Activated T-helper 1 cell treated with Interleukin-2 at 50 U/mL for 16 hours (primary cell): ENCODE data around the gene ALS2CL.
"Not testable (repeated sequence)": the region's sequence is repeated elsewhere in the genome, so short reads cannot be mapped to it uniquely, and the experiment has no call there.

ENCODE experiments used
- DNase-seq: peaks from one replicate; pipeline ENCODE4 v3.0.0-alpha.2; 2020; ENCODE audit warnings: low read depth

ALS2CL gene

GRCh38 chr3:46704346-46704745 lies 10.9 kb upstream of the ALS2CL start:
- DNase-seq: not testable (repeated sequence)

DNA sequence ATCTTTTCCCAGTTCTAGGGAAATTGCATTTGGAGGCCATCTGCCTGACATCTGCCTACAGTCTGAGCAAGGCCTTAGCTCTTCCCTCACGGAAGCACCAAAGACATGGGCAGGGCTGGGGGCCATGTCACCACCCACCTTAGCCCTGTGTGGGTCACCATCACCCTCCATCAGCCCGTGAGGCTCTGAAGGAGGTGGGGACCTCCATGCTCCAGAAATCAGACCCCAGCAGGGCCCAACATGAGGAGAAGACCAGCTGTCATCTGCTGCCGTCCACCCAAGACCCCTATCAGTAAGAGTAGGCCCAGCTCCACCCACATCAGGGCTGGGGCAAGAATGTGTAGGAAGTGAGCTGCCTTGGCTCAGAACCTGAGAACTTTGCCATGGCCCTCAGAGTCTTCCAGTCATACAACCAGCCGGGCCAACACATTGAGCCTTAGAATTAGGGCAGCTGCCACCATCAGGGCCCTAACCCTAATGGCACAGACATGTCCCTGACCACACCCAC lies 9.6 kb upstream of the ALS2CL start:
- DNase-seq: no peak

- DNase-seq: no peak
These were observed 8.9 kb upstream of the ALS2CL start for GRCh38 chr3:46702246-46703012.

GRCh38 chr3:46701181-46701939 lies 7.9 kb upstream of the ALS2CL start, which contains the start of gene TMIE:
Gene TMIE (plus strand): TSS chr3:46701392. CDS start chr3:46701488, 96 bp downstream.
- DNase-seq: no peak

GRCh38 chr3:46700772-46701171 lies 7.3 kb upstream of the ALS2CL start:
- no peak for DNase-seq

DNA sequence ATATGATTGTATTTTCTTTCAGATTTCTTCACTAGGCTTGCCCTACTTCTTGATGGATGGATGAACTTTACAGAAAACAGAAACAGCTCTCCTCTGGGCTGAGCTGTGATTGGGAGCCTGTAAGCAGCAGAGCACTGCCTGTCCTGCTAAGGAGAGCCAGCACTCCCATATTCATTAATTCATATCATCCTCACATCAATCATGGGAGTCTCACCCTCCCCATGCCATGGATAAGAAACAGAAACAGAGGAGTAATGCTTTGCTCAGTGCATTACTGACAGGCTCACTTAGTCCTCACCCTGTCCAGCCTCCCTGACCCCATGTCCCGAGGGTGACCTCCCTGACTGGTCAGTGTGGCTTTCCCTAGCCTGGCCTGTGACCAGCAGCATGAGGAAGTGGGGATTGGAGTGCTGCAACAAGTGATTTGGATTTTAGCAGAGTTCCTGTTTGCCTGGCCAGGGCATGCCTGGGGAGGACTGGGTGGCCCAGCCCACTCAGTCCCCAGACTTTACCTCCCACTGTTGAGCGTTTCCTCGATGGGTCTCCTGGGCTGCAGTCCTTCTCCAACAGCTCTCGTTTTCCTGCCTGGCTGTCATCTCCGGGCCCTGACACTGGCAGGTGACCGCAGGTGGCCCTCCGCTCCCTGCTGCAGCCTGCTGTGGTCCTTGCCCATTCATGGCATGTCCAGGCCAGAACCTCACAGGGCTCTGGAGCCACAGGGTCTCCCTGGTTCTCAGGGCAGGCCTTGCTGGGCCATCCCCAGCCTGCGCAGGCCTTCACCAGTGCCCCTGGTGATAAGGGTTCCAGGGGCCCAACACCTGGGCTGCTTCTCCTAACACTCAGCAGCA lies 6.4 kb upstream of the ALS2CL start:
- no peak for DNase-seq

DNA sequence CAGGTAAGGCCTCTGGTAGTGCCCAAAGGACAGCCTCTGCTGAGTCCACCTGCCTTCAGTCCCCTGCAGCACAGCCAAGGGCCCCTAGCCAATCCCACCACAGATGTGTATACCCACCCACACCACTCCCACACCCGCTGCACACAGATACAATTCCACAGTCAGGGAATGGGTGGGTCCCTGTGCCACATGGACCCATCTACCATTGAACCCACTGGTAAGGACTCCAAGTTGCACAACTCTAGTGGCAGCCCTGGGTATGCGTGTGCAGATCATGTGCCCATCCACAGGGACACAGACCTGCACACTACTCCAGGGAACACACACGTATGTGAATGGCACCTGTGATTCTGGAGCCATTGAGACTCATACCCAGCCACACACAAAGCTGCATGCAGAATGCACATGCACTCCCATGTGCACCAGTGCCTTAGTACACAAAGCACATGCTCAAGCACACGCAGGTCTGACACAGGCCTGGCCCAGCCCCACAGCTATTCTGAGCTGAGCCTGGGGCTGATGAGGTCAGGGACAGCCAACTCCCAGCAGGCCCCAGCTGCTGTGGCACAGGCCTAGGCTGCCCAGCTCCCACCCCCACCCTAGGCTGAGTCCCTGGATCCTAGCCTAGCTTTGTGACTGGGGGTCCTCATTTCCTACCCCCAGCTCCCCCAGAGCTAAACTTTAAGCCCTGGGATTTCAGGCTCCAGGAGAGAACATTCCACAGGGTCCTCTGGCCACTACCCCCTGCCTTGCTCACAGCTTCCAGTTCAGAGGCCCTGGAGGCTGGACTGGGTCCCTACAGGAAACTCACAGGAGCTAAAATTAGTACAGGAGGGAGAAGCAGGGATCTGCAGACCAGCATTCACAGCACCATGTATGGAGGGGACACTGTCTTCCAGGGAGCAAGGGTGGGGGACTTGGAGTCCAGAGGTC lies 2.7 kb upstream of the ALS2CL start:
- no peak for DNase-seq

DNA sequence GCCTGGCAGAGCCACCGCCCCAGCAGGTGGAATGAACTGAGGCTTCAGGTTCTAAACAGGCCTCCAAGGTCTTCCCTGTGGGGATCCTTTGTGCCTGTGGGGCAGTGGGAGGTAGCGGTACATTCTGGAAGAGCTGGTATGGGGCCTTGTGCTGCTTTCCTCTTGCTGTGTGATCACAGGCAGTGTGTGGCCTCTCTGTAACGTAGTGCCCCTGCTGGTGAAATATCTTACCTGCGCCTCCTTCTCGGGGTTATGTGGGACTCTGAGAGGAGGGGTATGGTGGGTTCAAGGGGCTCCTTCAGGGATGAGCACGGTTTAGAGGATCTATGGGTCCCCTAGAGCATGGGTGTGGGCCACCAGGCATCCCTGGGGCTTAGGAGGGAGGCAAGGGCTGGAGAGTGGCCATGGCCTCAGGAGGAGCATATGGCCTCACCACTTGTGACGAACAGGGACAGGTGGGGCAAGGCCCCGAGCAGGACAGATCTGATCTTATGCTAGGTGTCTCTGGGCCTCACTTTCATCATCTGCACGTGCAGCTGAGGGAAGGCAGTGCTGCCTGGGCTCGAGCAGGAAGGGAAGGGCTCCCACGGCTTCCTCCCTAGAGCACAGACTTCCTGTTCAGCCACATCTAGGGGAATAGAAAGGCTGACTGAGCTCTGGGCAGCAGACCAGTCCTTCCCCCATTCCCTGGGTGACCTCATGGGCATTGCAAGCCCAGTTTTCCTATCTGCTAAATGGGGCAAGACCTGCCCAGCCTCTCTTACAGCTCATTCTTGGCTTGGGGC lies 1.9 kb upstream of the ALS2CL start:
- peak; percentile 27 for DNase-seq

DNA sequence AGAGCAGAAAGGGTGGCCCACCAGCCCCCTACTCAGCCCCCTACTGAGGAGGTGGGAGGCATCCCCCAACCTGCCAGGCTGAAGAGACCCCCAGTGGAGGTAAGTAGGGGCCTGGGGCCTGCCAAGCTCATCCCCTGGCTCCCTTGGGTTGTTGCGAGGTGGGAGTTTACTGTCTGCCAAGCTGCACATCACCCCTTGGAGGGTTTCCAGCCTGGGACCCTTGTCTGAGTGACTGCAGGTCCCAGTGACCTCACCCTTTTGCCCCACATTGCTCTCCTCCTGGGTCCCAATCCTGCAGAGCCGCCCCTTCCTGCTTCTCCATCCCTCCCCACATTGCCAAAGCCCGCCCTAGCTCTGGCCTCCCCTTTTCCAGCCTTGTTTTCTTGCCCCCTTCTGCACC lies 1.0 kb upstream of the ALS2CL start:
- DNase-seq: no peak

GRCh38 chr3:46693892-46694226 lies 380 bp upstream of the ALS2CL start:
- peak; percentile 43 for DNase-seq

GRCh38 chr3:46692566-46692990 lies 901 bp downstream of the ALS2CL start:
- no peak for DNase-seq

DNA sequence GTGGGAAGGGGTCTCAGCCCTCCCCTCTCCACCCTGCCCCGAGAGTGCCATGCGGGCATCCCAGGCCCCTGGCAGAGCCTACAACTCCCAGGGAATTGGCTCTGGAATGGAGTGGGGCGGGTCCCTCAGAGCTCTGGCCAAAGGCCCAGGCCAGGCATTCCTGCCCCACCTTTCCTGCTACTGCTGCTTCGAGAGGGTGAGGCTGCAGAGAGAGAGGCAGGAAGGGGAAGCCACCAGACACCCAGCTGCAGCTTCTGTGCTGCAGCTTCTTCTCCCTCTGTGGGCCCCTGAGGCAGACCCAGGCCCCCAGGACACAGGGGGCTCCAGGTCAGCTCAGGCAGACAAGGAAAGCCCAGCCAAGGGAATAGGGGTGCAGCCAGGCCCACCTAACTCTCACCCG lies 2.7 kb downstream of the ALS2CL start:
- no peak for DNase-seq

GRCh38 chr3:46685446-46685845 lies 8.0 kb downstream of the ALS2CL start:
- no peak for DNase-seq

DNA sequence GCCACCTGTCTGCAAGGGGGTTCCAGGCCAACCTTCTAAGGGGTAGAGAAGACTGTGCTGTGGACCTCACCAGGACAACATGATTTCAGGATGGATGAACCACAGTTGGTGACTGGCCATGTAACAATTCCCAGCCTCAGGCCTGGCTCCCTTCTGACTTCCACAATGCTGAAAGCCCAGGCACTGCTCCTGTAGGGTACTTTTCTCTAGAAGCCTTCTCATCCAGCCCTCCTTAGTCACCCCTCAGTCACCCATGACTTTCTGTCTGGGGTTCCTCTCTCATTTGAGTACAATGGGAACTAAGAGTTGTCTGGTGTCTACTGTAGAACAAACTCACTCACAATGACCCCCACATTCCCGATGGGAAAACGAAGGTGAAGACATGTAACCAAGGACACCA lies 8.6 kb downstream of the ALS2CL start:
- no peak for DNase-seq

- no peak for DNase-seq
These were observed 10.5 kb downstream of the ALS2CL start for GRCh38 chr3:46682974-46683373.

DNA sequence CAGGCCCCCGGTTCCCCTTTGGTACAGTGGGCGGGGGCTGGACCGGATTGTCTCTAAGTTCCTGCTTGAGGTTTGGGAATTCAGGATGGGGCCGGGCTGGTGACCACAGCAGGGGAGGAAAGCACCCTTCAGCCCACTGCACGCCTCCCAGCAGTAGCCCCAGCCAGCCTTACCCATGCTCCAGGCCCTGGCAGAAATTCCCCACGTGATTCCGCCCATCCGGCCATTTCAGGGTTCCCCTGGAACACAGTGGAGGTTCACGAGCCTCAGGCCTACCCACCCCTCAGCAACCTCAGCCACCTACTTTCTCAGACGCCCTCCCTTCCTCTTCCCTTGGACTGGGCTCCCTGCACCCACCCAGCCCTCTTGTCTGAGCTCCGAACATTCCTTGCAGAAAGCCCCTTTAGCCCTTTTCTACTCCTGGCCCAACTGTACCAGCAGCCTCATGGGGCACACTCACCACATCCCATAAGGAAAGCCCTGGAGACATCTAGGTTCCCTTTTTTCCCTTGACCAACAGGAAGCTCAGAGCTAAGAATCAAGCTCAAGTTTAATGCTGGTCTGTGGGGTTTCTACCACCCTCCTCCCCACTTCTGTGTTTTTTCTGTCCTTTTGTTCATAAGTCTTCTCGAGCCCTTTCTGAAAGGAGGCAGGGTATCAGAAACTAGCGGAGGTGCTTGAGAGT lies 11.5 kb downstream of the ALS2CL start:
- no peak for DNase-seq

GRCh38 chr3:46681387-46681786 lies 12.1 kb downstream of the ALS2CL start:
- no peak for DNase-seq

DNA sequence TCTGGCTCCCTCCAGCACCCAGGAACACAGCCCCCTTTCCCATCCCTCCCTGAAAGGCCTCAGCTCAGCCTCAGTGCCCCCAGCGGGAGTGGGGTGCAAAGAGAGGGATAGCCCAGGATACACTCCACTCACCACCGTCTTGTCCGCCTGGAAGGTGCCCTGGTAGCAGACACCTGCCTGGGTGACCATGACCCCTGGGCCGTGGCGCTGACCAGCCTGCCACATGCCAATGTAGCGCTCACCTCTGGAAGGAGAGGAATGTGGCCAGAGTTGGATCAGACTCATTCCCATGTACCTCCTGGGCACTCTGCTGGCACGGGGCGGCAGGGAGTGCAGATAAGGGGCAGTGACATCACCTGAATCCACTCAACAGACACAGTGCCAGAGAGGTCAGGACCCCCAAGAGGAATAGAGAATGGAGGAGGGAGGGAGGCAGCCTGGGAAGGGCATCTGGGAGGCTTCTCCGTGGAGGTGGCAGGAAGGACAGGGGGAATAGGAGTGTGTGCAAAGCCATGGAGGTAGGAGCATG lies 13.1 kb downstream of the ALS2CL start:
- DNase-seq: no peak

- no peak for DNase-seq
These were observed 13.8 kb downstream of the ALS2CL start for GRCh38 chr3:46679681-46680080.

DNA sequence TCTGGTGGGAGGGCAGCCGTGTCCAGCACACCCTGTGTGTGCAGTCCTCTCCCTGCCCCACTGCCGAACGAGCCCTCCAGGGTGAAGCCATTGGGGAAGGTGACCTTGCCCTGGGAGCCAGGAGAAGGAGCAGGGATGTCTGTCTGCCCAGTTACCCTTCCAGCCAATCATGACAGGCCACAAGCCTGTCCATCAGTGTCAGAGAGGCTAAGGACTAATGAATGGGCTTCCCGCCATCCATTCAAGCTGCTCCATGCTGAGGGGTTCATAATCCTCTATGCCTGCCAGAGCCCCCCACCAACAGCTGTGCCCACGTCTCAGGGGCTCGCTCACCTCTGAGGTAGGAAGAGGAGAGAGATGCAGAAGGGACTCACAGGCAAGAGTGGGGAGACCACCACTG lies 15.2 kb downstream of the ALS2CL start:
- DNase-seq: no peak
